Aorta (tissue), 5 donors: Measurements from ENCODE around the gene OR11H6. TPM values are rescaled to one million over a fixed set of nuclear protein-coding genes. Genes with fewer than 3 reads are reported as not detected.
"Not testable (repeated sequence)": the region's sequence is repeated elsewhere in the genome, so short reads cannot be mapped to it uniquely, and the experiment has no call there.

Experiments
- ATAC-seq: fragments of 200-7000 bp; cut with Tn5 transposase; one replicate; pipeline ENCODE4 v1.9.1; 2022; ENCODE audit warnings: moderate library complexity; ENCODE audit not compliant: low FRiP score
- DNase-seq, 2 donors: peaks; one replicate each; pipeline ENCODE4 v3.0.0-alpha.2; 2020
- H3K27ac ChIP-seq, 2 donors: one replicate each; pipeline ENCODE4 v1.5.1; 2013; ENCODE audit warnings: low read length in 2 of 2, mild to moderate bottlenecking in 2 of 2, moderate library complexity in 2 of 2, control low read depth in 1 of 2, inconsistent platforms in 1 of 2, low read depth in 1 of 2
- H3K27me3 ChIP-seq, 2 donors: one replicate each; pipeline ENCODE4 v1.6.1; 2013; ENCODE audit warnings: control low read depth in 1 of 2, low read length in 1 of 2, mild to moderate bottlenecking in 1 of 2, moderate library complexity in 1 of 2; ENCODE audit not compliant: insufficient read depth in 2 of 2, control insufficient read depth in 1 of 2
- H3K36me3 ChIP-seq, 2 donors: one replicate each; pipeline ENCODE4 v1.6.1; 2013; ENCODE audit warnings: control low read depth in 1 of 2, low read length in 1 of 2, mild to moderate bottlenecking in 1 of 2; ENCODE audit not compliant: insufficient read depth in 2 of 2, control insufficient read depth in 1 of 2
- H3K4me1 ChIP-seq, 2 donors: one replicate each; pipeline ENCODE4 v1.6.1; 2013; ENCODE audit warnings: low read length in 2 of 2, control low read depth in 1 of 2, mild to moderate bottlenecking in 1 of 2, moderate library complexity in 1 of 2; ENCODE audit not compliant: insufficient read depth in 2 of 2, control insufficient read depth in 1 of 2
- H3K4me3 ChIP-seq, 2 donors: one replicate each; pipeline ENCODE4 v1.5.1; 2013; ENCODE audit warnings: low read length in 2 of 2, control low read depth in 1 of 2, mild to moderate bottlenecking in 1 of 2
- H3K9me3 ChIP-seq: one replicate; pipeline ENCODE4 v1.6.1; 2013; ENCODE audit warnings: mild to moderate bottlenecking, low read length; ENCODE audit not compliant: control insufficient read depth
- WGBS, 2 donors: extraction: QIAGEN DNeasy Blood & Tissue Kit; methylation state at CpG; one replicate each; pipeline ENCODE4 v1.1.7; 2013; 5-methylcytosine and 5-hydroxymethylcytosine counted together
- intact Hi-C, 2 donors: fragments of 100-400 bp; cut with DNase I; formaldehyde crosslinking; loops; one replicate each; pipeline versions ENCODE4 v1.14.2 to v1.15.0; 2022
- polyA plus RNA-seq, 2 donors: library from polyadenylated mRNA; stranded (reverse); fragments of 200-250 nt; gene quantifications; one replicate each; pipeline ENCODE4 v1.2.3, GENCODE V29; 2013
- total RNA-seq, 2 donors: library from RNA; stranded (reverse); fragmentation: NEBNext Ultra II Directional; extraction: Animal tissue kit (Norgen Biotek cat#: 25700); gene quantifications; one replicate each; pipeline ENCODE4 v1.2.1, GENCODE V29; 2021
- donor health status: healthy with polysubstance abuse.
- donor health status: Bipolar disorder and iron deficiency.
- donor health status: DM: no; HTN: no; CAD: no.
- donor health status: DM: no; HTN: no; CAD: no.
- donor health status: DM: yes; HTN: yes; CAD: no.

The OR11H6 gene
- total and polyA plus RNA-seq, 4 donors: not detected

GRCh38 chr14:20215196-20215595, 8.3 kb upstream of the OR11H6 start:
- H3K36me3 ChIP-seq: no peaks in the 10 kb centered on the region
- ATAC-seq (no peak), DNase-seq (no peak)
- 53 to 76% methylated on average over 2 of the region's 2 CpGs for WGBS, 2 donors
- H3K27me3 ChIP-seq: no peaks in the 10 kb centered on the region
- H3K4me1 ChIP-seq: no peaks in the 10 kb centered on the region
- H3K27ac ChIP-seq: no peak overlapping the region
- intact Hi-C loops: no loop called here
- H3K9me3 ChIP-seq: no peaks in the 10 kb centered on the region
- no peak overlapping the region for H3K4me3 ChIP-seq

- no peaks in the 10 kb centered on the region for H3K9me3 ChIP-seq
- no peaks in the 10 kb centered on the region for H3K27me3 ChIP-seq
- no peaks in the 10 kb centered on the region for H3K36me3 ChIP-seq
- no peaks in the 10 kb centered on the region for H3K4me1 ChIP-seq
- H3K27ac ChIP-seq: no peak overlapping the region
- no peak for ATAC-seq
- 38 to 46% methylated on average over 4 of the region's 4 CpGs for WGBS, 2 donors
- intact Hi-C loops: no loop called here
- DNase-seq: no peak
- H3K4me3 ChIP-seq: no peak overlapping the region
Measured at GRCh38 chr14:20219033-20219432, 4.5 kb upstream of the OR11H6 start.

- DNase-seq (no peak), ATAC-seq (no peak)
- WGBS, 2 donors: 46 to 55% methylated on average over 1 of the region's 1 CpG
- intact Hi-C loops: no loop called here
- Histone ChIP-seq H3K9me3 (peaks cover 9% of the 10 kb centered on the region), H3K4me1 (no peaks in the 10 kb centered on the region), H3K27me3 (no peaks in the 10 kb centered on the region), H3K27ac (no peak within 1 kb of the TSS), H3K4me3 (no peak within 1 kb of the TSS), H3K36me3 (no peaks in the 10 kb centered on the region)
Measured at GRCh38 chr14:20228681-20229080, 5.2 kb downstream of the OR11H6 start, which contains the start of gene OR11H7. Gene OR11H7 (plus strand): TSS chr14:20228981.

GRCh38 chr14:20235415-20235814, 11.9 kb downstream of the OR11H6 start:
- WGBS, 2 donors: 68 to 82% methylated on average over 3 to 4 of the region's 4 CpGs
- H3K27ac ChIP-seq, DNase-seq, H3K4me1 ChIP-seq, intact Hi-C loops, H3K36me3 ChIP-seq, H3K4me3 ChIP-seq, ATAC-seq, H3K27me3 ChIP-seq, H3K9me3 ChIP-seq: not testable (repeated sequence)

GRCh38 chr14:20247646-20248246, 24.2 kb downstream of the OR11H6 start:
- intact Hi-C loops: no loop called here
- no peaks in the 10 kb centered on the region for H3K4me1 ChIP-seq
- H3K36me3 ChIP-seq: no peaks in the 10 kb centered on the region
- no peak overlapping the region for H3K4me3 ChIP-seq
- no peaks in the 10 kb centered on the region for H3K27me3 ChIP-seq
- ATAC-seq (no peak), DNase-seq (no peak)
- peaks cover 2% of the 10 kb centered on the region for H3K9me3 ChIP-seq
- 64% methylated on average over 3 of the region's 3 CpGs for WGBS, 2 donors
- H3K27ac ChIP-seq: no peak overlapping the region

GRCh38 chr14:20262642-20263128, 39.2 kb downstream of the OR11H6 start:
- Histone ChIP-seq H3K4me3 (no peak overlapping the region), H3K9me3 (no peaks in the 10 kb centered on the region), H3K4me1 (no peaks in the 10 kb centered on the region), H3K36me3 (no peaks in the 10 kb centered on the region), H3K27ac (no peak overlapping the region), H3K27me3 (no peaks in the 10 kb centered on the region)
- 41 to 44% methylated on average over 3 of the region's 3 CpGs for WGBS, 2 donors
- no peak for DNase-seq
- ATAC-seq: no peak
- intact Hi-C loops: no loop called here

- DNase-seq, H3K27ac ChIP-seq, H3K27me3 ChIP-seq, ATAC-seq, H3K4me3 ChIP-seq, H3K4me1 ChIP-seq, H3K36me3 ChIP-seq, intact Hi-C loops, H3K9me3 ChIP-seq: not testable (repeated sequence)
- 90 to 94% methylated on average over 5 of the region's 5 CpGs for WGBS, 2 donors
Measured at GRCh38 chr14:20264361-20264760, 40.9 kb downstream of the OR11H6 start.

- no peaks in the 10 kb centered on the region for H3K27me3 ChIP-seq
- no peak for ATAC-seq
- peaks cover 0 to 2% of the 10 kb centered on the region in 2 donors for H3K36me3 ChIP-seq
- peaks cover 1% of the 10 kb centered on the region for H3K9me3 ChIP-seq
- H3K4me1 ChIP-seq: no peaks in the 10 kb centered on the region
- WGBS, 2 donors: 99 to 100% methylated on average over 2 of the region's 2 CpGs
- intact Hi-C loops: no loop called here
- H3K27ac ChIP-seq: no peak overlapping the region
- no peak overlapping the region for H3K4me3 ChIP-seq
- no peak for DNase-seq
Measured at GRCh38 chr14:20274062-20274461, 50.6 kb downstream of the OR11H6 start.
